HG03103 (cell line): ENCODE measurements around the gene REC114.
"Not testable (repeated sequence)": the region's sequence is repeated elsewhere in the genome, so short reads cannot be mapped to it uniquely, and the experiment has no call there.

Experiments
- ATAC-seq: cut with Tn5 transposase; IDR thresholded peaks from one replicate; pipeline ENCODE4 v1.9.1; 2021; ENCODE audit warnings: low read depth; ENCODE audit not compliant: unreplicated experiment

The REC114 gene

DNA sequence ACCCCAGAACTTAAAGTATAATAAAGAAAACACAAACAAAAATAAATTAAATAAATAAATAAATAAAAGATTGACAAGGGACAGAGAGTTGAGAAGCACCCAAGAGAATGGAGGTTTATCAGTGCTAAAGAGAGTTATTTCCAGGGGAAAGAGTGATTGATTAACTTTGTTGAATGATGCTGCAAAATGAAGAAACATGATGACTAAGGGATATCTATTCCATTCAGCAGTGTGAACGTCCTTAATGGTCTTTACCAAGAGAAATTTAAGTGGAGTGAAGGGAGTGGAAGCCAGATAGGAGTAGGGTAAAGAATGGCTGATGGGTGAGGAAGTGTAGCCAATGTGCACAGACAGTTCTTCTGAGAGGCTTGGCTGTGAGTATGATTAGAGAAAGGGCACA lies 11.1 kb downstream of the REC114 start:
- ATAC-seq = no peak

DNA sequence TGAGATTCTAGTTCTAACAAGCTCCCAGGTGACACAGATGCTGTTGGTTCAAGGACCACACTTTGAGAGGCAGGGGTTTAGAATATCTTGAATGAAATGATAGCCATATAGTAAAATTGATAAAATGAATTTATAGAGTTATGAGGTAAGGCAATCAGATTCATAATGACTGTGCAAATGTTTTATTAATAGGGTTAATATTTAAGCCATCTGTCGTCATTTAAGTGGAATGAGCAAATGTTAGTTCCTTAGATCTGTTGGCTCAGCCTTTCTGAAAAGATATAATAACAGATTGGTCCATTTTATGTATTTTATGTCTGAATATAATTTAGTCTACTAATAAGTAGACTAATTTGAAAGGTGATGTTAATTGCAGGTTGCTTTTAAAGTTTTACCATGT lies 12.9 kb downstream of the REC114 start:
- ATAC-seq = no peak

GRCh38 chr15:73457334-73457733 lies 14.4 kb downstream of the REC114 start:
- no peak for ATAC-seq

DNA sequence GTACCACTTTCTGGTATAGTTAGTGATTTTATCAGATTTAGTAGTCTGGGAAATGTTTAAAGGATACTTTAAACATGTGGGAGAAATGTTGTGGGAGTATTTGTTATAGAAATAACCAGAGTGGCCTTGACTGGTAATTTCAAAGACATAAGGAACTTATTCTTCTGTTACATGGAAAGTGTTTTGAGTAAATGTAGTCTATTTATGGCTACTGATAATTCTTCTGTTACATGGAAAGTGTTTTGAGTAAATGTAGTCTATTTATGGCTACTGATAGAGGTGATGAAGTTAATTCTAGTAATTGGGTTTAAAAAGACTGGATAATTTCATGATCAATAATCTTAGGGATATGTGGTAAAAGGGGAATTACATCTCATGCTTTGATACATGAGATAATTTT lies 17.7 kb downstream of the REC114 start:
- ATAC-seq = no peak

DNA sequence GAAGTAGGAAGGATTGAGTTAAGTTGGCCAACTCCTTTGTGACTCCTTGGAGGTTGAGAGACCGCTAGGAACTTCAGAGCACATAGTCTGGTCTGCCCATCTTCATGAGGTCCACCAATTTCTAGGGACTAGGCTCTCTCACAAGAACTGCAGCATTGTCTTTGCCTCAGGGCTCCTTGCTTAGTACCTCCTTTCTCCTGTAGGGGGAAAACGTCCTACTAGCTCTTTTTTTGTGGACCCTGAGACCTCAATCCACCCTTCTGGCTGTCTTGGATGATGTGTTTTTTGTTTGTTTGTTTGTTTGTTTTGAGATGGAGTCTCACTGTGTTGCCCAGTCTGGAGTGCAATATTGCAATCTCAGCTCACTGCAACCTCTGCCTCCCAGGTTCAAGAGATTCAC lies 21.6 kb downstream of the REC114 start:
- no peak for ATAC-seq

GRCh38 chr15:73467758-73468157 lies 24.8 kb downstream of the REC114 start:
- no peak for ATAC-seq

GRCh38 chr15:73474785-73475184 lies 31.8 kb downstream of the REC114 start:
- ATAC-seq = no peak

DNA sequence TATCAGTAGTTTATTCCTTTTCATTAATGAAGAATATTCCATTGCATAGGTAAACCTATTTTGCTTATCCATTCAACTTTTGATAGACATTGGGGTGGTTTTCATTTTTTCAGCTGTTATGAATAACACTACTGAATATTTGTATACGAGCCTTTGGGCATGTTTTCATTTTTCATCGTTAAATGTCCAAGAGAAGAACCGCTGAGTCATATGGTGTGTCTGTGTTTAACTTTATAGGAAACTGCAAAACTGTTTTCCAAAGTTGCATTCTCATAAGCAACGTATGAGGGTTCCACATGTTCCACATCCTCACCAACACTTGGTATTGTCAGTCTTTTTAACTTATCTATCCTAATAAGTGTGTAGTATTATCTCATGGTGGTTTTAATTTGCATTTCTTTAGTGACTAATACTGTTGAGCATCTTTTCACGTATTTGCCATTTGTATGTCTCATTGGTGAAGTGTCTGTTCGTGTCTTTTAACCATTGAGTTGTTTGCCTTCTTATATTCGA lies 33.8 kb downstream of the REC114 start:
- no peak for ATAC-seq

GRCh38 chr15:73480050-73480449 lies 37.1 kb downstream of the REC114 start:
- ATAC-seq = no peak

GRCh38 chr15:73482166-73482565 lies 39.2 kb downstream of the REC114 start:
- ATAC-seq = no peak

DNA sequence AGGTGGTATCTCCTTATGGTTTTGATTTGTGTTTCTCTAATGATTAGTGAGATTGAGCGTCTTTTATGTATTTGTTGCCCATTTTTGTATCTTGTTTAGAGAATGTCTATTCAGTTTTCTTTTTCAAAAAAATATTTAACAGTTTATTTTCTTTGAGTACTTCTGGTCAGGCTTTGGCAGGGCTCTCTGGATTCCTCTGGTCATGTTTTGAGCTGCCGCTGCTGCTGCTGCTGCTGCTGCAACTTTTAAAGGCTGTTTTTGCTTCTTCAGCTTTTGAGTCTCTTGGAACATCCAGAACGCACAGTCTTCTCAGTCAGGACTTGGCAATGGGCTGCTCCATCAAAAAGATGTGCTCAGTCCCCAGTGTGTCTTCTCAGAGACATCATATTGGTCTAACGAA lies 40.1 kb downstream of the REC114 start:
- ATAC-seq = no peak

GRCh38 chr15:73485372-73485771 lies 42.4 kb downstream of the REC114 start:
- no peak for ATAC-seq

DNA sequence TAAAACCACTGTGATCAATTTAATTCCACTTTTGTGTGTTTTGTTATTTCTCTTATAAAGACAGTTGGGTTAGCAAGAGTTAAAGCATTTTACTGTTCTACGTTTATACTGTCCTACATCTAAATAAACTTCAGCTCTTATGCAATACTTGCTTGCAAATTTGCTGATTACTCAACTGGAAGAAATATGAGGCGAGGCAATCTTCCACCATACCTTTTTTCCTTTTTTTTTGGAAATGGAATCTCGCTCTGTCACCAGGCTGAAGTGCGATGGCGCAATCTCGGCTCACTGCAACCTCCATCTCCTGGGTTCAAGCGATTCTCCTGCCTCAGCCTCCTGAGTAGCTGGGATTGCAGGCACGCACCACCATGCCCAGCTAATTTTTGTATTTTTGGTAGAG lies 42.9 kb downstream of the REC114 start:
- not testable (repeated sequence) for ATAC-seq

DNA sequence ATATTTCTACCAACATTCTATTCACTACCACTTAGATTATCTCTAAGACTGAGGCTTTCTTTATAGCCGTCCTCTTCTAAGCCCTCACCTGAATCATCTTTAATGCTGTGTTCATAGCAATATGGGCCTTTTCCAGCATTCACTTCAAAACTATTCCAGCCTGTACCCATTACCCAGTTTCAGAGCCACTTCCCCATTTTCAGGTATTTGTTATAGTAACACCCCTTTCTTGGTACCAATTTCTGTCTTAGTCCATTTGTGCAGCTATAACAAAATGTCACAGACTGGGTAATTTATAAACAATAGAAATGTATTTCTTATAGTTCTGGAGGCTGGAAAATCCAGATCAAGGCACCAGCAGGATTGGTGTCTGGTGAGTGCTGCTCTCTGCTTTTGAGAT lies 45.7 kb downstream of the REC114 start:
- ATAC-seq = no peak

DNA sequence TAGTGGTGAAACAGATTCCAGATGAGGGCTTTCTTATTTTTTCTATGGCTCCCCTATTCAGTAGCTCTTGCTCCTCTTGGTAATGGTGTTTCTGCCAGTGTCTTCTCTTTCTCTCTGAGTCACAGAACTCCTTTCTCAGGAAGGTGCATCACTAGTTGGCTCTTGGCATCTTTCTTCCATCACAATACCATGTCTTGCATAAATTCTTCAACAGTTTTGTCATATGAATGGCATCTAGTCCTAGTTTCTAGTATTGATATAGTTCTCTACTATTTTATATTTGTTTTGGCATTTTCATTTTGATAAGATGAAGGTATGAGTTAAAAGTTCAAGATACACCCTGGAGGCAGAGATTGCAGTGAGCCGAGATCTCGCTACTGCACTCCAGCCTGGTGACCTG lies 51.0 kb downstream of the REC114 start:
- no peak for ATAC-seq

DNA sequence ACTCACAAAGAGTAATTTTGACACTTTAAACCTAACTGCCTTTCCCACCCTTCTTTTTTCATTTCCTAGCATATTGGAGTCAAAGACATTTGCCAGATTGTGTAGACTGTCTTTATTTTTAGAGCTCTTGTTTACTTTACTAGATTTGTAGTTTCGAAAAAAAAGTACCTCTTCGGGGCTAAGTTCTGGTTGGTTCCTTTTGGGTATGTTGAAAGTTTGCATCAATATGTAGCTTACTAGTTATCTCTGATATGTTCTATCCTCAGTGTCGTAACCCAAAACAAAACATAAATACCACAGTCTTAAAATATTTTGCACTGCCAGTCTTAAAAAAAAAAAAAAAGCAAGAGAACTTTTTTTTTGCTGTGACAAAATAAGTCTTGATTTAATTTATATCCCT lies 52.2 kb downstream of the REC114 start:
- ATAC-seq = no peak

DNA sequence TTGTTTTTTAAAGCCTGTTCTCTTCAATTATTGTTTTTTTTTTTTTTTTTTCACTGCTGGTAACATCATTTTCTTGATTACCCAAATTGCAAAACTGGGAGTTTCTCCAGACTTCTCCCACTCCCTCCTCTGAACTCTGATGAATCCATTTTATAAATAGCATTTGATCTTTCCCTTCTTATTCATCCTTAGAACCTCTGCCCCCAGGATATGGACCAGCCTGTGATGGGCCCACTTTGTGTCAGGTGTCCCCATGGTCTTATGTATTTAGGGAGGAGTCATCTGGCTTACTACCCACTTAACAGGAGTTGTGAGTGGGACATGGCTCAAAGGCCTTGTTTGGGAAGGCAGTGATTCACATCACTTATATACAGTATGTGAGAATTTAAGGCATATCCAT lies 57.7 kb downstream of the REC114 start:
- no peak for ATAC-seq

- ATAC-seq = no peak
These were observed 61.9 kb downstream of the REC114 start for GRCh38 chr15:73504885-73505284.

- no peak for ATAC-seq
These were observed 72.6 kb downstream of the REC114 start for GRCh38 chr15:73515527-73515926.

DNA sequence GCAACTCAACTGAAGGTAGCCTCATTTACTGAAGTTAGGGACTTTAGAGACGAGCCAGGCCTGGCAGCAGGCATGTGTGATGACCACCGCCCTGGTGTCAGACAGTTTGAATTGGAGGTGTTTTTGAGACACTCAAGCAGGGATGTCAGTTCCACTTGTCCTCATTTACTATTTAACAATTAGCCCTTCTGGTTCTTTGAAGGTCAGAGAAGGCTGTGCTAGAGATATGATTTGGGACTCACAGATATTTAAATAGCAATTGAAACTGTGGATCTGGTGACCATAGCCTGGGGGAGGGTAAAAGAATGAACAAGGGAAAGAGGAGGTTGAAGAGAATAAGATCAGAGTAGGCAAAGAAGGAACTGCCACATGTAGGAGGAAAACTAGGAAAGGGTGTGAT lies 74.6 kb downstream of the REC114 start:
- ATAC-seq = no peak

GRCh38 chr15:73518180-73518862 lies 75.4 kb downstream of the REC114 start:
- no peak for ATAC-seq

DNA sequence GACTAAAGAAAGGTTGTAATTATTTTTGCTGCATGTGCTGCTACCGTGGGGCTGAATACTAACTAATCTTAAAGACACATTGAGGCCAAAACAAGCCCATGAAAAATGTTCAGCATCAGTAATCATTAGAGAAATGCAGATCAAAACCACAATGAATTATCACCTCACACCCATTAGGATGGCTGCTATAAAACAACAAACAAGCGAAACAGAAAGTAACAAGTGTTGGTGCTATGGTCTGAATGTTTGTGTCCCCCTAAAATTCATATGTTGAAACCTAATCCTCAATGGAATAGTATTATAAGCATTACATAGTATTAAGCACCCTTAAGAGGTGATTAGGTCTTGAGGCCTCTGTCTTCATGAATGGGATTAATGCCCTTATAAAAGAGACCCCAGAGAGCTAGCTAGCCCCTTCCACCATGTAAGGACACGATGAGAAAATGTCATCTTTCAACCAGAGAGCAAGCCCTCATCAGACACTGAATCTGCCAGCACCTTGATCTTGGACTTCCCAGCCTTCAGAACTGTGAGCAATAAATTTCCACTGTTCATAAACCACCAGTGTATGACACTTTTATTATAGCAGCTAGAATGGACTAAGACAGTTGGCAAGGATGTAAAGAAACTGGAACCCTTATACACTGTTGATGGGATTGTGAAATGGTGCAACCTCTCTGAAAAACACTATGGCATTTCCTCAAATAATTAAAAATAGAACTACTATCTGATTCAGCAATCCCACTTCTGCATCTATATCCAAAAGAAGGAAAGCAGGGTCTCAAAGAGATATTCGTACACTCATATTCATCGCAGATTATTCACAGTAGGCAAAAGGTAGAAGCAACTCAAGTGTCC lies 76.1 kb downstream of the REC114 start:
- ATAC-seq = no peak
